ENCODE results near the gene PRAMEF33.
A peak's percentile ranks its signal among the peaks of the same experiment; 100 is the strongest.
"Not testable (repeated sequence)": the region's sequence is repeated elsewhere in the genome, so short reads cannot be mapped to it uniquely, and the experiment has no call there.

Gene PRAMEF33

GRCh38 chr1:13356774-13357173 lies 53.4 kb downstream of the PRAMEF33 start:
- TF ChIP-seq, protein P1, sequence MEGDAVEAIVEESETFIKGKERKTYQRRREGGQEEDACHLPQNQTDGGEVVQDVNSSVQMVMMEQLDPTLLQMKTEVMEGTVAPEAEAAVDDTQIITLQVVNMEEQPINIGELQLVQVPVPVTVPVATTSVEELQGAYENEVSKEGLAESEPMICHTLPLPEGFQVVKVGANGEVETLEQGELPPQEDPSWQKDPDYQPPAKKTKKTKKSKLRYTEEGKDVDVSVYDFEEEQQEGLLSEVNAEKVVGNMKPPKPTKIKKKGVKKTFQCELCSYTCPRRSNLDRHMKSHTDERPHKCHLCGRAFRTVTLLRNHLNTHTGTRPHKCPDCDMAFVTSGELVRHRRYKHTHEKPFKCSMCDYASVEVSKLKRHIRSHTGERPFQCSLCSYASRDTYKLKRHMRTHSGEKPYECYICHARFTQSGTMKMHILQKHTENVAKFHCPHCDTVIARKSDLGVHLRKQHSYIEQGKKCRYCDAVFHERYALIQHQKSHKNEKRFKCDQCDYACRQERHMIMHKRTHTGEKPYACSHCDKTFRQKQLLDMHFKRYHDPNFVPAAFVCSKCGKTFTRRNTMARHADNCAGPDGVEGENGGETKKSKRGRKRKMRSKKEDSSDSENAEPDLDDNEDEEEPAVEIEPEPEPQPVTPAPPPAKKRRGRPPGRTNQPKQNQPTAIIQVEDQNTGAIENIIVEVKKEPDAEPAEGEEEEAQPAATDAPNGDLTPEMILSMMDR (IDR thresholded peaks at IDR 0.05; ENCODE audit: control extremely low read depth, extremely low read depth, low read depth, missing control alignments): peak; percentile 57
- CTCF ChIA-PET; POLR2A ChIA-PET; DNase-seq (ENCODE audit: extremely low spot score): not testable (repeated sequence)

Data from GM10248 (cell line).